SK-N-SH treated with all-trans-retinoic acid at 6 μM for 48 hours (cell line): ENCODE data around the gene GFPT2.

Experiments used
- ATAC-seq: fragments of 200-7000 bp; cut with Tn5 transposase; 3 replicates; pipeline ENCODE4 v1.9.1; 2020; ENCODE audit warnings: mild to moderate bottlenecking, moderate library complexity
- ARNTL ChIP-seq: fragments of 450-650 bp; formaldehyde crosslinking; IDR thresholded peaks from 2 replicates; pipeline ENCODE4 v1.5.0; 2020; ENCODE audit warnings: low read depth, mild to moderate bottlenecking, moderate library complexity, borderline replicate concordance
- BACH2 ChIP-seq: fragments of 250-450 bp; sonication (Bioruptor Pico); IDR thresholded peaks from 2 replicates; pipeline ENCODE4 v1.9.0; 2021; ENCODE audit warnings: mild to moderate bottlenecking, borderline replicate concordance
- CSDC2 ChIP-seq: fragments of 250-450 bp; sonication (Bioruptor Pico); IDR thresholded peaks from 2 replicates; pipeline ENCODE4 v1.5.0; 2020; ENCODE audit warnings: mild to moderate bottlenecking, moderate library complexity
- ESRRG ChIP-seq: fragments of 250-450 bp; sonication (Bioruptor Pico); IDR thresholded peaks from 2 replicates; pipeline ENCODE4 v1.6.1; 2021; ENCODE audit warnings: mild to moderate bottlenecking
- GLIS3 ChIP-seq: fragments of 250-450 bp; sonication (Bioruptor Pico); IDR thresholded peaks from 2 replicates; pipeline ENCODE4 v1.5.0; 2020; ENCODE audit warnings: mild to moderate bottlenecking, moderate library complexity
- ISL1 ChIP-seq: fragments of 250-450 bp; sonication (Bioruptor Pico); IDR thresholded peaks from 2 replicates; pipeline ENCODE4 v2.1.2; 2022; ENCODE audit warnings: mild to moderate bottlenecking, moderate library complexity
- OSR1 ChIP-seq: fragments of 250-450 bp; sonication (Bioruptor Pico); IDR thresholded peaks from 2 replicates; pipeline ENCODE4 v1.8.0; 2022; ENCODE audit warnings: moderate library complexity, mild to moderate bottlenecking, inconsistent platforms
- PATZ1 ChIP-seq: fragments of 250-450 bp; sonication (Bioruptor Pico); IDR thresholded peaks from 2 replicates; pipeline ENCODE4 v1.8.0; 2020; ENCODE audit warnings: mild to moderate bottlenecking, moderate library complexity, borderline replicate concordance
- PPARA ChIP-seq: fragments of 250-450 bp; sonication (Bioruptor Pico); IDR thresholded peaks from 2 replicates; pipeline ENCODE4 v1.5.0; 2020; ENCODE audit warnings: mild to moderate bottlenecking, borderline replicate concordance
- SNAI2 ChIP-seq: fragments of 250-450 bp; sonication (Bioruptor Pico); IDR thresholded peaks from 2 replicates; pipeline ENCODE4 v1.5.0; 2020; ENCODE audit warnings: mild to moderate bottlenecking, moderate library complexity
- TCF4 ChIP-seq: fragments of 250-450 bp; sonication (Bioruptor Pico); IDR thresholded peaks from 2 replicates; pipeline ENCODE4 v1.8.0; 2021; ENCODE audit warnings: mild to moderate bottlenecking, moderate library complexity, borderline replicate concordance
- TOX ChIP-seq: fragments of 250-450 bp; sonication (Bioruptor Pico); IDR thresholded peaks from 2 replicates; pipeline ENCODE4 v1.8.0; 2021; ENCODE audit warnings: mild to moderate bottlenecking, moderate library complexity, borderline replicate concordance
- ZC3H10 ChIP-seq: fragments of 250-450 bp; sonication (Bioruptor Pico); IDR thresholded peaks from 2 replicates; pipeline ENCODE4 v1.5.1; 2021; ENCODE audit warnings: mild to moderate bottlenecking, moderate library complexity
- ZFP3 ChIP-seq: fragments of 250-450 bp; sonication (Bioruptor Pico); IDR thresholded peaks from 2 replicates; pipeline ENCODE4 v1.5.0; 2020; ENCODE audit warnings: mild to moderate bottlenecking, moderate library complexity
- ZFP30 ChIP-seq: fragments of 450-650 bp; formaldehyde crosslinking; IDR thresholded peaks from 2 replicates; pipeline ENCODE4 v1.5.0; 2022; ENCODE audit warnings: mild to moderate bottlenecking, moderate library complexity
- ZNF565 ChIP-seq: fragments of 450-650 bp; formaldehyde crosslinking; conservative IDR thresholded peaks from 2 replicates; pipeline ENCODE4 v1.5.0; 2020; ENCODE audit warnings: low read depth, mild to moderate bottlenecking, moderate library complexity
- ZNF70 ChIP-seq: fragments of 450-650 bp; formaldehyde crosslinking; IDR thresholded peaks from 2 replicates; pipeline ENCODE4 v1.5.0; 2020; ENCODE audit warnings: mild to moderate bottlenecking, moderate library complexity
- ZNF8 ChIP-seq: fragments of 450-650 bp; formaldehyde crosslinking; IDR thresholded peaks from 2 replicates; pipeline ENCODE4 v1.5.0; 2020; ENCODE audit warnings: mild to moderate bottlenecking, moderate library complexity
- TF ChIP-seq, protein P1 (sequence below): fragments of 250-450 bp; sonication (Bioruptor Pico); IDR thresholded peaks from 2 replicates; pipeline ENCODE4 v1.5.0; 2020; ENCODE audit warnings: mild to moderate bottlenecking, moderate library complexity
- TF ChIP-seq, protein P2 (sequence below): fragments of 250-450 bp; sonication (Bioruptor Pico); IDR thresholded peaks from 2 replicates; pipeline ENCODE4 v1.5.1; 2021; ENCODE audit warnings: mild to moderate bottlenecking, moderate library complexity
- TF ChIP-seq, protein P3 (sequence below): fragments of 250-450 bp; sonication (Bioruptor Pico); IDR thresholded peaks from 2 replicates; pipeline ENCODE4 v1.5.1; 2020; ENCODE audit warnings: low read depth, mild to moderate bottlenecking, moderate library complexity

The GFPT2 gene

GRCh38 chr5:180294913-180295555 is 58.1 kb downstream of the GFPT2 start:
- no peak for ATAC-seq
- TF ChIP-seq GLIS3 (no peak), TOX (CRISPR knock-in tag) (no peak), PATZ1 (CRISPR knock-in tag) (no peak), ZFP30 (CRISPR knock-in tag) (no peak), ZNF565 (CRISPR knock-in tag) (no peak), CSDC2 (CRISPR knock-in tag) (no peak), ISL1 (CRISPR knock-in tag) (no peak), PPARA (CRISPR knock-in tag) (no peak), BACH2 (CRISPR knock-in tag) (no peak), OSR1 (CRISPR knock-in tag) (no peak), ZC3H10 (CRISPR knock-in tag) (no peak), ZFP3 (CRISPR knock-in tag) (no peak), ESRRG (CRISPR knock-in tag) (no peak)

GRCh38 chr5:180294411-180294810 is 58.7 kb downstream of the GFPT2 start:
- ATAC-seq, result no peak
- no peak for TF ChIP-seq PPARA (CRISPR knock-in tag)
- no peak for TF ChIP-seq TOX (CRISPR knock-in tag)
- TF ChIP-seq, protein P1, sequence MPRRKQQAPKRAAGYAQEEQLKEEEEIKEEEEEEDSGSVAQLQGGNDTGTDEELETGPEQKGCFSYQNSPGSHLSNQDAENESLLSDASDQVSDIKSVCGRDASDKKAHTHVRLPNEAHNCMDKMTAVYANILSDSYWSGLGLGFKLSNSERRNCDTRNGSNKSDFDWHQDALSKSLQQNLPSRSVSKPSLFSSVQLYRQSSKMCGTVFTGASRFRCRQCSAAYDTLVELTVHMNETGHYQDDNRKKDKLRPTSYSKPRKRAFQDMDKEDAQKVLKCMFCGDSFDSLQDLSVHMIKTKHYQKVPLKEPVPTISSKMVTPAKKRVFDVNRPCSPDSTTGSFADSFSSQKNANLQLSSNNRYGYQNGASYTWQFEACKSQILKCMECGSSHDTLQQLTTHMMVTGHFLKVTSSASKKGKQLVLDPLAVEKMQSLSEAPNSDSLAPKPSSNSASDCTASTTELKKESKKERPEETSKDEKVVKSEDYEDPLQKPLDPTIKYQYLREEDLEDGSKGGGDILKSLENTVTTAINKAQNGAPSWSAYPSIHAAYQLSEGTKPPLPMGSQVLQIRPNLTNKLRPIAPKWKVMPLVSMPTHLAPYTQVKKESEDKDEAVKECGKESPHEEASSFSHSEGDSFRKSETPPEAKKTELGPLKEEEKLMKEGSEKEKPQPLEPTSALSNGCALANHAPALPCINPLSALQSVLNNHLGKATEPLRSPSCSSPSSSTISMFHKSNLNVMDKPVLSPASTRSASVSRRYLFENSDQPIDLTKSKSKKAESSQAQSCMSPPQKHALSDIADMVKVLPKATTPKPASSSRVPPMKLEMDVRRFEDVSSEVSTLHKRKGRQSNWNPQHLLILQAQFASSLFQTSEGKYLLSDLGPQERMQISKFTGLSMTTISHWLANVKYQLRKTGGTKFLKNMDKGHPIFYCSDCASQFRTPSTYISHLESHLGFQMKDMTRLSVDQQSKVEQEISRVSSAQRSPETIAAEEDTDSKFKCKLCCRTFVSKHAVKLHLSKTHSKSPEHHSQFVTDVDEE, result no peak
- TF ChIP-seq TCF4, result no peak
- no peak for TF ChIP-seq ZFP3 (CRISPR knock-in tag)
- no peak for TF ChIP-seq ZNF565 (CRISPR knock-in tag)
- no peak for TF ChIP-seq ISL1 (CRISPR knock-in tag)
- TF ChIP-seq CSDC2 (CRISPR knock-in tag), result no peak
- TF ChIP-seq, protein P2, sequence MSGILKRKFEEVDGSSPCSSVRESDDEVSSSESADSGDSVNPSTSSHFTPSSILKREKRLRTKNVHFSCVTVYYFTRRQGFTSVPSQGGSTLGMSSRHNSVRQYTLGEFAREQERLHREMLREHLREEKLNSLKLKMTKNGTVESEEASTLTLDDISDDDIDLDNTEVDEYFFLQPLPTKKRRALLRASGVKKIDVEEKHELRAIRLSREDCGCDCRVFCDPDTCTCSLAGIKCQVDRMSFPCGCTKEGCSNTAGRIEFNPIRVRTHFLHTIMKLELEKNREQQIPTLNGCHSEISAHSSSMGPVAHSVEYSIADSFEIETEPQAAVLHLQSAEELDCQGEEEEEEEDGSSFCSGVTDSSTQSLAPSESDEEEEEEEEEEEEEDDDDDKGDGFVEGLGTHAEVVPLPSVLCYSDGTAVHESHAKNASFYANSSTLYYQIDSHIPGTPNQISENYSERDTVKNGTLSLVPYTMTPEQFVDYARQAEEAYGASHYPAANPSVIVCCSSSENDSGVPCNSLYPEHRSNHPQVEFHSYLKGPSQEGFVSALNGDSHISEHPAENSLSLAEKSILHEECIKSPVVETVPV, result no peak
- TF ChIP-seq ZNF8 (CRISPR knock-in tag), result no peak
- TF ChIP-seq ARNTL (CRISPR knock-in tag), result no peak
- no peak for TF ChIP-seq ZFP30 (CRISPR knock-in tag)

DNA sequence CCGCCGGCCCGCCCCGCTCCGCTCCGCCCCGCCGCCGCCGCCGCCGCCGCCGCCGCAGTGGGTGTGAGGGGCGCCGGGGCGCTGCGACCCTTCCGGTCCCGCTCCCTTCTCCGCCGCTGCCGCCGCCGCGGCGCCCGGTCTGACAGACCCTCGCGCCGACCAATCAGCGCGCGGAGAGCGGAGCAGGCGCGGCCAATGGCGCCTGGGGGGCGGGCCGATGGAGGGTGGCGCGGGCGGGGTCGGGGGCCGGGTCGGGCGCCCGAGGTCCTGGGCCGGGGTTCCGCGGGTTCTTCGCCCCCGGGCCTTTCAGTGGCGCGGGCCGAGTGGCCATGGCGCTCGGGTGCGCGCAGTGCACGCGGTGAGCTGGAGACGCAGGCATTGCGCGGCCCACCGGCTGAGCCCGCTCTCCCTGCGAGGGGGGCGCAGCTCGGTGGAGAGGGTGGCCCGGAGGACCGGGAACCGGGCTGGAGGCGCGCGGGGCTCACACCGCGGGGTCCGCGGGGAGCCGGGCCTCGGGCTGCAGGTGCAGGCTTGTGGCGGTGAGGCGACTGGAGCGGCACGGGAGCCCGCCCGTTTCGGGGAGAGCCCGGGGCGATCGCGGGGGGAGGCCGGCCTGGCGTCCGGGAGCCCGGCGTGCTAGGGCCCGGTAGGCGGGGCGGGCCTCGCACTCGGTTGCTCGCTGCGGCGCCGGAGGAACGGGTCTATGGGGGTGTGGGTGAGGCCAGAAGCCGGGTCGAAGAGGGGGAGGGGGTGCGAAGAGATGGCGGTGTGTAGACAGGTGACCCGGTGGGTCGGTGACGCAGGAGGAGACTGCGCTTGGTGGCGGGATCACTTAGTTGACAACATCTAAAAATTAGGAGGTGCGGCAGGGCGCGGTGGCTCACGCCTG is 60.9 kb downstream of the GFPT2 start, which contains the start of gene MAPK9:
Gene MAPK9 (minus strand): TSS at position 141 of the 889 bp plus-strand sequence. CDS start 11,522 bp downstream, outside the sequence.
- no peak for TF ChIP-seq SNAI2 (CRISPR knock-in tag)
- no peak for TF ChIP-seq ESRRG (CRISPR knock-in tag)
- TF ChIP-seq BACH2 (CRISPR knock-in tag), result no peak
- TF ChIP-seq, protein P1, result no peak
- TF ChIP-seq ZFP3 (CRISPR knock-in tag), result no peak
- no peak for TF ChIP-seq ARNTL (CRISPR knock-in tag)
- TF ChIP-seq, protein P3, sequence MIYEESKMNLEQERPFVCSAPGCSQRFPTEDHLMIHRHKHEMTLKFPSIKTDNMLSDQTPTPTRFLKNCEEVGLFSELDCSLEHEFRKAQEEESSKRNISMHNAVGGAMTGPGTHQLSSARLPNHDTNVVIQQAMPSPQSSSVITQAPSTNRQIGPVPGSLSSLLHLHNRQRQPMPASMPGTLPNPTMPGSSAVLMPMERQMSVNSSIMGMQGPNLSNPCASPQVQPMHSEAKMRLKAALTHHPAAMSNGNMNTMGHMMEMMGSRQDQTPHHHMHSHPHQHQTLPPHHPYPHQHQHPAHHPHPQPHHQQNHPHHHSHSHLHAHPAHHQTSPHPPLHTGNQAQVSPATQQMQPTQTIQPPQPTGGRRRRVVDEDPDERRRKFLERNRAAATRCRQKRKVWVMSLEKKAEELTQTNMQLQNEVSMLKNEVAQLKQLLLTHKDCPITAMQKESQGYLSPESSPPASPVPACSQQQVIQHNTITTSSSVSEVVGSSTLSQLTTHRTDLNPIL (CRISPR knock-in tag), result no peak
- TF ChIP-seq ZC3H10 (CRISPR knock-in tag), result no peak
- TF ChIP-seq ZNF70 (CRISPR knock-in tag), result no peak
- TF ChIP-seq ISL1 (CRISPR knock-in tag), result no peak
- no peak for TF ChIP-seq ZFP30 (CRISPR knock-in tag)
- ATAC-seq, result peak; percentile 85
